SK-N-SH treated with all-trans-retinoic acid at 6 μM for 48 hours (cell line): Measurements from ENCODE around the gene SMPD1.

Experiments used
- ATAC-seq: fragments of 200-7000 bp; cut with Tn5 transposase; 3 replicates; pipeline ENCODE4 v1.9.1; 2020; ENCODE audit warnings: mild to moderate bottlenecking, moderate library complexity
- ARNTL ChIP-seq: fragments of 450-650 bp; formaldehyde crosslinking; IDR thresholded peaks from 2 replicates; pipeline ENCODE4 v1.5.0; 2020; ENCODE audit warnings: low read depth, mild to moderate bottlenecking, moderate library complexity, borderline replicate concordance
- BACH2 ChIP-seq: fragments of 250-450 bp; sonication (Bioruptor Pico); IDR thresholded peaks from 2 replicates; pipeline ENCODE4 v1.9.0; 2021; ENCODE audit warnings: mild to moderate bottlenecking, borderline replicate concordance
- CSDC2 ChIP-seq: fragments of 250-450 bp; sonication (Bioruptor Pico); IDR thresholded peaks from 2 replicates; pipeline ENCODE4 v1.5.0; 2020; ENCODE audit warnings: mild to moderate bottlenecking, moderate library complexity
- ESRRG ChIP-seq: fragments of 250-450 bp; sonication (Bioruptor Pico); IDR thresholded peaks from 2 replicates; pipeline ENCODE4 v1.6.1; 2021; ENCODE audit warnings: mild to moderate bottlenecking
- GLIS3 ChIP-seq: fragments of 250-450 bp; sonication (Bioruptor Pico); IDR thresholded peaks from 2 replicates; pipeline ENCODE4 v1.5.0; 2020; ENCODE audit warnings: mild to moderate bottlenecking, moderate library complexity
- ISL1 ChIP-seq: fragments of 250-450 bp; sonication (Bioruptor Pico); IDR thresholded peaks from 2 replicates; pipeline ENCODE4 v2.1.2; 2022; ENCODE audit warnings: mild to moderate bottlenecking, moderate library complexity
- OSR1 ChIP-seq: fragments of 250-450 bp; sonication (Bioruptor Pico); IDR thresholded peaks from 2 replicates; pipeline ENCODE4 v1.8.0; 2022; ENCODE audit warnings: moderate library complexity, mild to moderate bottlenecking, inconsistent platforms
- PPARA ChIP-seq: fragments of 250-450 bp; sonication (Bioruptor Pico); IDR thresholded peaks from 2 replicates; pipeline ENCODE4 v1.5.0; 2020; ENCODE audit warnings: mild to moderate bottlenecking, borderline replicate concordance
- RARB ChIP-seq: fragments of 250-450 bp; sonication (Bioruptor Pico); IDR thresholded peaks from 2 replicates; pipeline ENCODE4 v1.8.0; 2021; ENCODE audit warnings: mild to moderate bottlenecking, moderate library complexity
- SNAI2 ChIP-seq: fragments of 250-450 bp; sonication (Bioruptor Pico); IDR thresholded peaks from 2 replicates; pipeline ENCODE4 v1.5.0; 2020; ENCODE audit warnings: mild to moderate bottlenecking, moderate library complexity
- TCF4 ChIP-seq: fragments of 250-450 bp; sonication (Bioruptor Pico); IDR thresholded peaks from 2 replicates; pipeline ENCODE4 v1.8.0; 2021; ENCODE audit warnings: mild to moderate bottlenecking, moderate library complexity, borderline replicate concordance
- TOX ChIP-seq: fragments of 250-450 bp; sonication (Bioruptor Pico); IDR thresholded peaks from 2 replicates; pipeline ENCODE4 v1.8.0; 2021; ENCODE audit warnings: mild to moderate bottlenecking, moderate library complexity, borderline replicate concordance
- ZC3H10 ChIP-seq: fragments of 250-450 bp; sonication (Bioruptor Pico); IDR thresholded peaks from 2 replicates; pipeline ENCODE4 v1.5.1; 2021; ENCODE audit warnings: mild to moderate bottlenecking, moderate library complexity
- ZFP3 ChIP-seq: fragments of 250-450 bp; sonication (Bioruptor Pico); IDR thresholded peaks from 2 replicates; pipeline ENCODE4 v1.5.0; 2020; ENCODE audit warnings: mild to moderate bottlenecking, moderate library complexity
- ZFP30 ChIP-seq: fragments of 450-650 bp; formaldehyde crosslinking; IDR thresholded peaks from 2 replicates; pipeline ENCODE4 v1.5.0; 2022; ENCODE audit warnings: mild to moderate bottlenecking, moderate library complexity
- ZNF565 ChIP-seq: fragments of 450-650 bp; formaldehyde crosslinking; conservative IDR thresholded peaks from 2 replicates; pipeline ENCODE4 v1.5.0; 2020; ENCODE audit warnings: low read depth, mild to moderate bottlenecking, moderate library complexity
- ZNF70 ChIP-seq: fragments of 450-650 bp; formaldehyde crosslinking; IDR thresholded peaks from 2 replicates; pipeline ENCODE4 v1.5.0; 2020; ENCODE audit warnings: mild to moderate bottlenecking, moderate library complexity
- ZNF8 ChIP-seq: fragments of 450-650 bp; formaldehyde crosslinking; IDR thresholded peaks from 2 replicates; pipeline ENCODE4 v1.5.0; 2020; ENCODE audit warnings: mild to moderate bottlenecking, moderate library complexity
- TF ChIP-seq, protein P1 (sequence below): fragments of 250-450 bp; sonication (Bioruptor Pico); IDR thresholded peaks from 2 replicates; pipeline ENCODE4 v1.8.0; 2021; ENCODE audit warnings: low read depth, mild to moderate bottlenecking, moderate library complexity, borderline replicate concordance
- TF ChIP-seq, protein P2 (sequence below): fragments of 250-450 bp; sonication (Bioruptor Pico); IDR thresholded peaks from 2 replicates; pipeline ENCODE4 v1.5.1; 2020; ENCODE audit warnings: low read depth, mild to moderate bottlenecking, moderate library complexity
- TF ChIP-seq, protein P3 (sequence below): fragments of 250-450 bp; sonication (Bioruptor Pico); IDR thresholded peaks from 2 replicates; pipeline ENCODE4 v1.8.0; 2020; ENCODE audit warnings: mild to moderate bottlenecking, moderate library complexity, borderline replicate concordance
- TF ChIP-seq, protein P4 (sequence below): fragments of 250-450 bp; sonication (Bioruptor Pico); IDR thresholded peaks from 2 replicates; pipeline ENCODE4 v1.5.0; 2020; ENCODE audit warnings: mild to moderate bottlenecking, moderate library complexity

The SMPD1 gene

DNA sequence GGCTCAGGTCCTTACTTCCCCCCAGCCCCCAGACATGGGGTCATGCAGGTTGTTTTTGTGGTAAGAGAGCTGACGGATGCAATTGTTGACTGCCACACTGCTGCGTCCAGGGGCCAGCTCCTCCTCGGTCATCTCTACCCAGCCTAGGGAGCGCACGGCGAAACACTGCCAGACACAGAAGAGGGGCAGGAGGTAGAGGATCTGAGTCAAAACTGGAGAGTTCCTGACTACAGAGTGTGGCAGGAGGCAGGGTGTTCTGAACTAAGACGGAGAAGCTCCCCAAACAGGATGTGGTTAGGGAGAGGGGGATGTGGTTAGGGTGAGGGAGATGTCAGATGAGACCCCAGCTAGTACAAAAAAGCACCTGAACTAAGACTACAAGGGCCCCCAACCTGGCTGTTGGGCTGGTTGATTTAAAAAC lies 12.3 kb downstream of the SMPD1 start:
- no peak for ATAC-seq
- TF ChIP-seq, protein P1, sequence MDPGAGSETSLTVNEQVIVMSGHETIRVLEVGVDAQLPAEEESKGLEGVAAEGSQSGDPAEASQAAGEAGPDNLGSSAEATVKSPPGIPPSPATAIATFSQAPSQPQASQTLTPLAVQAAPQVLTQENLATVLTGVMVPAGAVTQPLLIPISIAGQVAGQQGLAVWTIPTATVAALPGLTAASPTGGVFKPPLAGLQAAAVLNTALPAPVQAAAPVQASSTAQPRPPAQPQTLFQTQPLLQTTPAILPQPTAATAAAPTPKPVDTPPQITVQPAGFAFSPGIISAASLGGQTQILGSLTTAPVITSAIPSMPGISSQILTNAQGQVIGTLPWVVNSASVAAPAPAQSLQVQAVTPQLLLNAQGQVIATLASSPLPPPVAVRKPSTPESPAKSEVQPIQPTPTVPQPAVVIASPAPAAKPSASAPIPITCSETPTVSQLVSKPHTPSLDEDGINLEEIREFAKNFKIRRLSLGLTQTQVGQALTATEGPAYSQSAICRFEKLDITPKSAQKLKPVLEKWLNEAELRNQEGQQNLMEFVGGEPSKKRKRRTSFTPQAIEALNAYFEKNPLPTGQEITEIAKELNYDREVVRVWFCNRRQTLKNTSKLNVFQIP (CRISPR knock-in tag): no peak
- no peak for TF ChIP-seq SNAI2
- TF ChIP-seq ZC3H10 (CRISPR knock-in tag): no peak
- no peak for TF ChIP-seq ZNF8
- TF ChIP-seq OSR1 (CRISPR knock-in tag): no peak
- TF ChIP-seq ZFP3 (CRISPR knock-in tag): no peak
- no peak for TF ChIP-seq GLIS3 (CRISPR knock-in tag)
- TF ChIP-seq, protein P2, sequence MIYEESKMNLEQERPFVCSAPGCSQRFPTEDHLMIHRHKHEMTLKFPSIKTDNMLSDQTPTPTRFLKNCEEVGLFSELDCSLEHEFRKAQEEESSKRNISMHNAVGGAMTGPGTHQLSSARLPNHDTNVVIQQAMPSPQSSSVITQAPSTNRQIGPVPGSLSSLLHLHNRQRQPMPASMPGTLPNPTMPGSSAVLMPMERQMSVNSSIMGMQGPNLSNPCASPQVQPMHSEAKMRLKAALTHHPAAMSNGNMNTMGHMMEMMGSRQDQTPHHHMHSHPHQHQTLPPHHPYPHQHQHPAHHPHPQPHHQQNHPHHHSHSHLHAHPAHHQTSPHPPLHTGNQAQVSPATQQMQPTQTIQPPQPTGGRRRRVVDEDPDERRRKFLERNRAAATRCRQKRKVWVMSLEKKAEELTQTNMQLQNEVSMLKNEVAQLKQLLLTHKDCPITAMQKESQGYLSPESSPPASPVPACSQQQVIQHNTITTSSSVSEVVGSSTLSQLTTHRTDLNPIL (CRISPR knock-in tag): no peak
- no peak for TF ChIP-seq ISL1 (CRISPR knock-in tag)
- TF ChIP-seq ZNF565: no peak
- TF ChIP-seq TOX (CRISPR knock-in tag): no peak
- no peak for TF ChIP-seq TCF4 (CRISPR knock-in tag)
- no peak for TF ChIP-seq ZNF70 (CRISPR knock-in tag)
- TF ChIP-seq ARNTL (CRISPR knock-in tag): no peak
- TF ChIP-seq, protein P3, sequence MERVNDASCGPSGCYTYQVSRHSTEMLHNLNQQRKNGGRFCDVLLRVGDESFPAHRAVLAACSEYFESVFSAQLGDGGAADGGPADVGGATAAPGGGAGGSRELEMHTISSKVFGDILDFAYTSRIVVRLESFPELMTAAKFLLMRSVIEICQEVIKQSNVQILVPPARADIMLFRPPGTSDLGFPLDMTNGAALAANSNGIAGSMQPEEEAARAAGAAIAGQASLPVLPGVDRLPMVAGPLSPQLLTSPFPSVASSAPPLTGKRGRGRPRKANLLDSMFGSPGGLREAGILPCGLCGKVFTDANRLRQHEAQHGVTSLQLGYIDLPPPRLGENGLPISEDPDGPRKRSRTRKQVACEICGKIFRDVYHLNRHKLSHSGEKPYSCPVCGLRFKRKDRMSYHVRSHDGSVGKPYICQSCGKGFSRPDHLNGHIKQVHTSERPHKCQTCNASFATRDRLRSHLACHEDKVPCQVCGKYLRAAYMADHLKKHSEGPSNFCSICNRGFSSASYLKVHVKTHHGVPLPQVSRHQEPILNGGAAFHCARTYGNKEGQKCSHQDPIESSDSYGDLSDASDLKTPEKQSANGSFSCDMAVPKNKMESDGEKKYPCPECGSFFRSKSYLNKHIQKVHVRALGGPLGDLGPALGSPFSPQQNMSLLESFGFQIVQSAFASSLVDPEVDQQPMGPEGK (CRISPR knock-in tag): no peak
- TF ChIP-seq, protein P4, sequence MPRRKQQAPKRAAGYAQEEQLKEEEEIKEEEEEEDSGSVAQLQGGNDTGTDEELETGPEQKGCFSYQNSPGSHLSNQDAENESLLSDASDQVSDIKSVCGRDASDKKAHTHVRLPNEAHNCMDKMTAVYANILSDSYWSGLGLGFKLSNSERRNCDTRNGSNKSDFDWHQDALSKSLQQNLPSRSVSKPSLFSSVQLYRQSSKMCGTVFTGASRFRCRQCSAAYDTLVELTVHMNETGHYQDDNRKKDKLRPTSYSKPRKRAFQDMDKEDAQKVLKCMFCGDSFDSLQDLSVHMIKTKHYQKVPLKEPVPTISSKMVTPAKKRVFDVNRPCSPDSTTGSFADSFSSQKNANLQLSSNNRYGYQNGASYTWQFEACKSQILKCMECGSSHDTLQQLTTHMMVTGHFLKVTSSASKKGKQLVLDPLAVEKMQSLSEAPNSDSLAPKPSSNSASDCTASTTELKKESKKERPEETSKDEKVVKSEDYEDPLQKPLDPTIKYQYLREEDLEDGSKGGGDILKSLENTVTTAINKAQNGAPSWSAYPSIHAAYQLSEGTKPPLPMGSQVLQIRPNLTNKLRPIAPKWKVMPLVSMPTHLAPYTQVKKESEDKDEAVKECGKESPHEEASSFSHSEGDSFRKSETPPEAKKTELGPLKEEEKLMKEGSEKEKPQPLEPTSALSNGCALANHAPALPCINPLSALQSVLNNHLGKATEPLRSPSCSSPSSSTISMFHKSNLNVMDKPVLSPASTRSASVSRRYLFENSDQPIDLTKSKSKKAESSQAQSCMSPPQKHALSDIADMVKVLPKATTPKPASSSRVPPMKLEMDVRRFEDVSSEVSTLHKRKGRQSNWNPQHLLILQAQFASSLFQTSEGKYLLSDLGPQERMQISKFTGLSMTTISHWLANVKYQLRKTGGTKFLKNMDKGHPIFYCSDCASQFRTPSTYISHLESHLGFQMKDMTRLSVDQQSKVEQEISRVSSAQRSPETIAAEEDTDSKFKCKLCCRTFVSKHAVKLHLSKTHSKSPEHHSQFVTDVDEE: no peak
- no peak for TF ChIP-seq ZFP30 (CRISPR knock-in tag)
- TF ChIP-seq CSDC2 (CRISPR knock-in tag): no peak
- no peak for TF ChIP-seq PPARA (CRISPR knock-in tag)

DNA sequence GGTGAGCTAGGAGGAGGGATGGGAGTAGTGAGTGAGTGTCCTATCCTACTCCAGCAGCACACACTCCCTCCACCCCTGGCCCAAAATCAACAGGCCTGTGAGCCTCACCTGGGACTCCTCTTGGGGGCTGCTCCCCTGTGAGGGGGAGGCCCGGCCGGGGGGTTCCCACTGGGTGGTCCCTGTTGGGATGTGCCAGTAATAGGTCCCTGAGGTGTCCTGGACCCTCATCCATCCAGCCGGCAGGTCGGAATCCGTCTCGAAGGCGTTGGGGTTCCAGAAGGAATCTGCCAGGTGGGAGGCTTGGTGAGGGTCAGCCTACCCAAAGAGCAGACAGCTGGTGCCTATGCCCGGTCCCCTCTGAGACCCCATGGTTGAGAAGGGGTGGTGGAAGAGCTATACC lies 13.3 kb downstream of the SMPD1 start:
- TF ChIP-seq ZFP3 (CRISPR knock-in tag) (no peak), ZFP30 (CRISPR knock-in tag) (no peak), ISL1 (CRISPR knock-in tag) (no peak), TCF4 (CRISPR knock-in tag) (no peak), ZC3H10 (CRISPR knock-in tag) (no peak), GLIS3 (CRISPR knock-in tag) (no peak), TOX (CRISPR knock-in tag) (no peak)
- no peak for ATAC-seq

DNA sequence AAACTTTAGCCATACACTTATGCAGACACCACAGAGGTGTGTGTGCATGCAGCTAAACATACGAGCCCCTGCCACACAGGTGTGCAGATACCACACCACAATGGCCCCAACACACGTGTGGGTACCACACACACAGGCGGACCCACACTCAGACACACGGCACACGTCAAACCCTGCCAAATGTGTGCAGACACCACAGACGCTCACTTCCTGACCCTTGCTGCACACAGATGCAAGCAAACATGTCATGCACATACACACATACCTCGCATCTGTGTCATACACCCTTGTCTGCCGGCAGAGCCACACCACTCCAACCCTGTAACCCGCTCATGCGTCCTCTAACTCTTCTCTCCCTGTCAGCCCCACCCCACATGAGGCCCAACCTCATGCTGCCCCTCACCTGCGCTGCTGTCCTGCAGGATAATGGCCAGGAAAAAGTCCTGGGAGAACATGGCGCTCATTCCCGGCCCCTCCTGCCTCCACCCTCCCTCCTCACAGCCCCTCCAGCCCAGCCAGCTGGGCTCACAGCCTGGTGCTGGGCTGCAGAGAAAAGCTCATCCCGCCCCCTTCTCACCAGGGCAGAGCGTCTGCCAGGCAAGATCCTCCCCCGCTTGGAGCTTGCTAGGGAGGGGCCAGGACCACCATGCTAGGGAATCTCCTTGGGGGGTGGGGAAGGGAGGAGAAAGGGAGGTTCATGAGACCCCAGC lies 14.2 kb downstream of the SMPD1 start:
- peak; percentile 27; the same call in 1 of the 3 replicates for ATAC-seq
- TF ChIP-seq ZNF8 (no peak), ZNF565 (no peak), ZFP30 (CRISPR knock-in tag) (no peak), ESRRG (CRISPR knock-in tag) (no peak), TCF4 (CRISPR knock-in tag) (no peak), ZC3H10 (CRISPR knock-in tag) (no peak), ISL1 (CRISPR knock-in tag) (no peak), PPARA (CRISPR knock-in tag) (no peak), ZFP3 (CRISPR knock-in tag) (no peak), RARB (no peak), BACH2 (no peak), ARNTL (CRISPR knock-in tag) (no peak), GLIS3 (CRISPR knock-in tag) (no peak)
- TF ChIP-seq, protein P2 (CRISPR knock-in tag): no peak
- TF ChIP-seq, protein P1 (CRISPR knock-in tag): no peak
- TF ChIP-seq, protein P4: no peak
